ENCODE measurements around the gene LINC00632.

The LINC00632 gene

GRCh38 chrX:140765043-140765784 lies 55.7 kb downstream of the LINC00632 start:
- peak in 2 of 3 experiments; percentile 32 to 41 for DNase-seq

GRCh38 chrX:140766024-140766611 lies 56.6 kb downstream of the LINC00632 start:
- peak; percentile 11 to 78 (median 35) for DNase-seq

GRCh38 chrX:140767646-140768045 lies 58.1 kb downstream of the LINC00632 start:
- DNase-seq: no peak

GRCh38 chrX:140775211-140775610 lies 65.7 kb downstream of the LINC00632 start:
- no peak for DNase-seq

GRCh38 chrX:140776320-140776719 lies 66.8 kb downstream of the LINC00632 start:
- DNase-seq: no peak

GRCh38 chrX:140794642-140795041 lies 85.1 kb downstream of the LINC00632 start:
- DNase-seq: no peak

GRCh38 chrX:140799216-140799615 lies 89.7 kb downstream of the LINC00632 start:
- DNase-seq: no peak

GRCh38 chrX:140804292-140804691 lies 94.7 kb downstream of the LINC00632 start:
- DNase-seq: no peak

- no peak for DNase-seq
These were observed 106.3 kb downstream of the LINC00632 start for GRCh38 chrX:140815868-140816267.

GRCh38 chrX:140817943-140818342 lies 108.4 kb downstream of the LINC00632 start:
- DNase-seq: peak in 2 of 3 experiments; percentile 6 to 49

- peak in 1 of 3 experiments; percentile 19 for DNase-seq
These were observed 111.7 kb downstream of the LINC00632 start for GRCh38 chrX:140821280-140821679.

- no peak for DNase-seq
These were observed 112.6 kb downstream of the LINC00632 start for GRCh38 chrX:140822184-140822583.

GRCh38 chrX:140822861-140823260 lies 113.3 kb downstream of the LINC00632 start:
- DNase-seq: no peak

- no peak for DNase-seq
These were observed 127.3 kb downstream of the LINC00632 start for GRCh38 chrX:140836874-140837273.
